Breast epithelium (tissue), 4 donors: Measurements from ENCODE around the gene TUBD1. TPM values are rescaled to one million over a fixed set of nuclear protein-coding genes. Genes with fewer than 3 reads are reported as not detected.
"Not testable (repeated sequence)": the region's sequence is repeated elsewhere in the genome, so short reads cannot be mapped to it uniquely, and the experiment has no call there.

ENCODE experiments used
- DNase-seq, 2 donors: peaks; one replicate each; pipeline ENCODE4 v3.0.0-alpha.2; 2019; ENCODE audit warnings: low spot score in 2 of 2
- H3K27ac ChIP-seq, 2 donors: fragments of 200-600 bp; sonication (generic) in 1 of 2; one replicate each; pipeline ENCODE4 v1.5.1; 2016 to 2019; ENCODE audit warnings: mild to moderate bottlenecking in 1 of 2
- H3K27me3 ChIP-seq, 2 donors: fragments of 200-600 bp; sonication (generic) in 1 of 2; one replicate each; pipeline versions ENCODE4 v1.5.1 to v1.6.0; 2017 to 2019; ENCODE audit warnings: control low read depth in 1 of 2, mild to moderate bottlenecking in 1 of 2
- H3K36me3 ChIP-seq: fragments of 200-600 bp; one replicate; pipeline ENCODE4 v1.5.1; 2019
- H3K4me1 ChIP-seq, 2 donors: fragments of 200-600 bp; sonication (generic); one replicate each; pipeline ENCODE4 v1.5.1; 2016 to 2019; ENCODE audit warnings: control low read depth in 1 of 2
- H3K4me3 ChIP-seq, 3 donors: fragments of 200-600 bp; sonication (generic); 1 replicate in 2 of 3; 2 replicates in 1 of 3; pipeline ENCODE4 v1.5.1; 2016 to 2019; ENCODE audit warnings: mild to moderate bottlenecking in 3 of 3, moderate library complexity in 2 of 3
- H3K9me3 ChIP-seq, 2 donors: fragments of 200-600 bp; sonication (generic) in 1 of 2; one replicate each; pipeline ENCODE4 v1.5.1; 2016 to 2019; ENCODE audit warnings: control low read depth in 1 of 2
- CTCF ChIP-seq, 3 donors: fragments of 450-650 bp; IDR thresholded peaks; one replicate each; pipeline ENCODE4 v1.5.1; 2016 to 2017; ENCODE audit warnings: antibody characterized with exemption in 3 of 3, mild to moderate bottlenecking in 3 of 3, moderate library complexity in 3 of 3
- POLR2A ChIP-seq: fragments of 450-650 bp; IDR thresholded peaks from one replicate; pipeline ENCODE4 v1.6.1; 2016; ENCODE audit warnings: antibody characterized with exemption, mild to moderate bottlenecking, moderate library complexity
- POLR2AphosphoS5 ChIP-seq, 3 donors: sonication (generic); formaldehyde crosslinking; IDR thresholded peaks; one replicate each; pipeline ENCODE4 v1.6.1; 2017; ENCODE audit warnings: antibody characterized with exemption in 3 of 3
- intact Hi-C: fragments of 100-400 bp; cut with DNase I; formaldehyde crosslinking; loops from one replicate; pipeline ENCODE4 v1.15.1; 2023; ENCODE audit warnings: low total_unique reads
- total RNA-seq, 3 donors: library from RNA; depleted of rRNA; stranded (reverse); fragments of >200 nt; gene quantifications; one replicate each; pipeline ENCODE4 v1.1.0, GENCODE V29; 2016

Gene TUBD1
- total RNA-seq, 3 donors from 2014 or later = 6.6 to 25.0 (median 19.7) TPM

GRCh38 chr17:59846394-59847165 lies 46.2 kb downstream of the TUBD1 start:
- Histone ChIP-seq H3K9me3 (no peaks in the 10 kb centered on the region), H3K27ac (peak overlapping the region; percentile 92 to 95), H3K27me3 (no peaks in the 10 kb centered on the region), H3K4me1 (peaks cover 3 to 8% of the 10 kb centered on the region in 2 donors), H3K36me3 (no peaks in the 10 kb centered on the region), H3K4me3 (peak overlapping the region in 2 of 3 donors; percentile 10 to 52)
- intact Hi-C loops = loop anchor here (10.0 kb wide), 1 partner anchor 62 kb away; no protein-coding TSS in a partner anchor
- TF ChIP-seq POLR2A (no peak), CTCF (IDR thresholded peaks at IDR 0.05) (no peak), POLR2AphosphoS5 (IDR thresholded peaks at IDR 0.05) (peak in 2 of 3 donors; percentile 56 to 79)
- peak in 1 of 2 donors; percentile 62 for DNase-seq

DNA sequence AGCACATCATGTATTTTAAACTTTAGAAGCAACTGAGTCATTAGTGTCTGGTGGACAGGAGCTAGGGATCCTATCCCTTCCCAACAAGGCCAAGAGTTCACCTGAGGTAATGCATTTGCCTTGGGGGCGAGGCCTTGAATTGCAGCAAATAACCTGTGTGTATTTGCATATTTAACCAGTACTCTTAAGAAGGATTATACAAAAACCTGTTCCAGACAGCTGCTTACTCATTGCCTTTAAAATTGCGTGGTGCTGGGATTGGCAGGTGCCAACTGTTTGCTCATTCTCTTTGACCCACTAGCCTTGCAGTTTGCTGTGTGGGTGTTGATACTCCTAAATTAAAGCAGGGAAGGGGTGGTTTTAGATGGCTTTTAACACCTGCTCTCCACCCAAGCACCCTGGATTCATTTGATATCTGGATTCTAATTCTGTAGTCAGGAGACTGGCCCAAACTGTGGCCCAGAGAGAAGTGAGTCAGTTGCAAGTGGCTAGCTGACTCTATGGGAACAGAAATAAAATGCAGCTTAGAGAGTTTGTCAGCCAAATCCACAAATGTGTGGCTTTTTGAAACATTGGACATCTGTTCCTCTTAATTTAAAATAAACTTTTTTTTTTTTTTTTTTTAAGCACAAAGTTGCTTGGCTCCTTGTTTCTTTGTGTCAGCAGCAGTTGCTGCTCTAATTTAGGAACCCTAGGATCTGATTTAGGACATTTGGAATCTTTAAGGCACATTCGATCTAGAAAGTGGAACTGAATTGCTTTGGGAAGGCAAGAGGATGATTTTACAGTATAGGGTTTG lies 46.9 kb downstream of the TUBD1 start:
- peak overlapping the region; percentile 92 to 95 for H3K27ac ChIP-seq
- DNase-seq = peak; percentile 73 to 87
- H3K4me3 ChIP-seq = peak overlapping the region in 1 of 3 donors; percentile 52
- no peaks in the 10 kb centered on the region for H3K36me3 ChIP-seq
- TF ChIP-seq CTCF (IDR thresholded peaks at IDR 0.05) (peak in 2 of 3 donors; percentile 23 to 25), POLR2AphosphoS5 (IDR thresholded peaks at IDR 0.05) (peak; percentile 30 to 64 (median 54)), POLR2A (peak; percentile 20)
- no peaks in the 10 kb centered on the region for H3K27me3 ChIP-seq
- peaks cover 3 to 8% of the 10 kb centered on the region in 2 donors for H3K4me1 ChIP-seq
- no peaks in the 10 kb centered on the region for H3K9me3 ChIP-seq
- intact Hi-C loops = loop anchor here (10.0 kb wide), 1 partner anchor 61 kb away; no protein-coding TSS in a partner anchor

GRCh38 chr17:59844884-59845594 lies 47.7 kb downstream of the TUBD1 start:
- TF ChIP-seq CTCF (IDR thresholded peaks at IDR 0.05) (no peak), POLR2AphosphoS5 (IDR thresholded peaks at IDR 0.05) (peak in 2 of 3 donors; percentile 6 to 23), POLR2A (peak; percentile 25)
- Histone ChIP-seq H3K27me3 (no peaks in the 10 kb centered on the region), H3K9me3 (no peaks in the 10 kb centered on the region), H3K4me1 (peaks cover 3 to 8% of the 10 kb centered on the region in 2 donors), H3K36me3 (no peaks in the 10 kb centered on the region), H3K4me3 (no peak overlapping the region), H3K27ac (peak overlapping the region; percentile 92 to 95)
- intact Hi-C loops = loop anchor here (10.0 kb wide), 1 partner anchor 60 kb away; no protein-coding TSS in a partner anchor
- no peak for DNase-seq

DNA sequence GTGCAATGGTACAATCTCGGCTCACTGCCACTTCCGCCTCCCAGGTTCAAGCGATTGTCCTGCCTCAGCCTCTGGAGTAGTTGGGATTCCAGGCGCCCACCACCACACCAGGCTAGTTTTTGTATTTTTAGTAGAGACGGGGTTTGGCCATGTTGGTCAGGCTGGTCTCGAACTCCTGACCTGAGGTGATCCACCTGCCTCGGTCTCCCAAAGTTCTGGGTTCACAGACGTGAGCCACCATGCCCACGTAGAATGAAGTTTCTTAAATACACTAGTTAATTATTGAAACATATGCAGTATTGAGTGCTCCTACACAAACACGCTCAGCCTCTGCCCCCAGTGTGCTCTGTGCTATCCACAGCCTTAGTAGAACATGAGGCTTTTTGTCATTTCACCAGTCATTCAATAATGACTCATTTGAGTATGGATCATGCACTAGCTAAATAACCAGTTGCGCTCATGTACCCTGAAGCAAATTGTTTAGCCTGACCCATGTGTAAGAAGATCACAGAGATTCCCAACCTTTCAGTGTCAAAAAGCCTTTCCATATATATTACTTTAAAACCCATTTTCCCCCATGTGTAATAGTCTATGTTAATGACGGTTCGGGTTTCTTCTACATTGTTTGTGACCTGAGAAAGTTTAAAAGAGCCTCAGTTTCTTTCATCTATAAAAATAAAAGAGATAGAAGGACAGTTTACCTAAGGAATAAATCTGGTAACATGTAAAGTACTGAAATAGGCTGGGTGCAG lies 49.7 kb downstream of the TUBD1 start:
- intact Hi-C loops = loop anchor here (10.0 kb wide), 1 partner anchor 58 kb away; no protein-coding TSS in a partner anchor
- no peaks in the 10 kb centered on the region for H3K36me3 ChIP-seq
- TF ChIP-seq POLR2A = peak; percentile 48
- TF ChIP-seq POLR2AphosphoS5 (IDR thresholded peaks at IDR 0.05) = peak in 2 of 3 donors; percentile 59 to 68
- TF ChIP-seq CTCF (IDR thresholded peaks at IDR 0.05) = no peak
- H3K27me3 ChIP-seq = no peaks in the 10 kb centered on the region
- no peaks in the 10 kb centered on the region for H3K9me3 ChIP-seq
- H3K4me1 ChIP-seq = peaks cover 3 to 8% of the 10 kb centered on the region in 2 donors
- H3K27ac ChIP-seq = peak overlapping the region; percentile 98
- peak overlapping the region in 1 of 3 donors; percentile 87 for H3K4me3 ChIP-seq
- peak; percentile 62 to 69 for DNase-seq

GRCh38 chr17:59841882-59842263 lies 50.9 kb downstream of the TUBD1 start:
- intact Hi-C loops = loop anchor here (10.0 kb wide), 1 partner anchor 57 kb away; no protein-coding TSS in a partner anchor
- not testable (repeated sequence) for H3K36me3 ChIP-seq, DNase-seq, H3K27me3 ChIP-seq, H3K9me3 ChIP-seq
- Histone ChIP-seq H3K27ac (peak overlapping the region; percentile 98), H3K4me1 (peaks cover 0 to 11% of the 10 kb centered on the region in 2 donors), H3K4me3 (peak overlapping the region in 2 of 3 donors; percentile 71 to 87)
